HG02970 (cell line): ENCODE data around the gene CFAP20DC.
"Not testable (repeated sequence)": the region's sequence is repeated elsewhere in the genome, so short reads cannot be mapped to it uniquely, and the experiment has no call there.

Experiments used
- ATAC-seq: cut with Tn5 transposase; IDR thresholded peaks from one replicate; pipeline ENCODE4 v1.9.1; 2021; ENCODE audit warnings: mild to moderate bottlenecking, moderate library complexity, moderate number of reproducible peaks; ENCODE audit not compliant: unreplicated experiment, low FRiP score

The CFAP20DC gene

DNA sequence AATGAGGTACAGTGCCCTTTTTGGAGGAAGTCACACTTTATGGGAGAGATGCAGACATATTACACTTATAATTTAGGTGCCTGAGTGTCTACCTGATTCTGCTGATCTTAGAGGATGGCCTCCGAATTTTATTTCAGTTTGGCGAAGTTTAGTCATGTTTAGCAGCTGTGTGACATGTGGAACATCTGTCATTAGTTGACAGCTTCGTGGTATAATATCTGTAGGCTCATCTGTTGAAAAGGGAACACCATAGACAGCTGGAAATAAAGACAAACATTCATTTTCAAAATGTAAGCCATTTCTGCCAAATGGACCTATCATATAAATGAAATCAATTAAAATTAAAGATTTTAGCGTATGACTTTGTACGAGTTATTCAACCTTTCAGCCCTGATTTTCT, 165.4 kb downstream of the CFAP20DC start:
- ATAC-seq, result no peak

DNA sequence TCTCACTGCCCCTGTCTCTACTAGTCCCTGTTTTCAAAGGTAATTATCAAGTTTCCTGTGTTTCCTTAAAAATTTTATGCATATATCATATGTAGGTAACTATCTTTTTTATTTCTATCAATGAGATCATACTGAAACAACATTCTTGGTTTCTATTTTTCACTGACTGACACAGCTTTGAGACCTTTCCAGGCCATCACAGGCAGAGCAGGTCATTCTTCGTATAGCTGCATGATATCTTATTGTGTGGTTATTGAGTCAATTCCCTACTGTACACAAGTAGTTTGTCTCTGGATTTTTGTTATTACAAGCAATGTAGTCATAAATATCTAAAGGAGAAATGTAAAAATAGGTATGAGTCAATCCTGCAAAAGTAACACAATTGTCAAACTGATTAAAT, 169.6 kb downstream of the CFAP20DC start:
- no peak for ATAC-seq

GRCh38 chr3:58874795-58875194, 175.0 kb downstream of the CFAP20DC start:
- ATAC-seq, result peak; percentile 79

GRCh38 chr3:58874248-58874741, 175.5 kb downstream of the CFAP20DC start:
- peak; percentile 48 for ATAC-seq

- ATAC-seq, result no peak
These were observed 181.6 kb downstream of the CFAP20DC start for GRCh38 chr3:58868097-58868779.

GRCh38 chr3:58867621-58868020, 182.2 kb downstream of the CFAP20DC start:
- no peak for ATAC-seq

DNA sequence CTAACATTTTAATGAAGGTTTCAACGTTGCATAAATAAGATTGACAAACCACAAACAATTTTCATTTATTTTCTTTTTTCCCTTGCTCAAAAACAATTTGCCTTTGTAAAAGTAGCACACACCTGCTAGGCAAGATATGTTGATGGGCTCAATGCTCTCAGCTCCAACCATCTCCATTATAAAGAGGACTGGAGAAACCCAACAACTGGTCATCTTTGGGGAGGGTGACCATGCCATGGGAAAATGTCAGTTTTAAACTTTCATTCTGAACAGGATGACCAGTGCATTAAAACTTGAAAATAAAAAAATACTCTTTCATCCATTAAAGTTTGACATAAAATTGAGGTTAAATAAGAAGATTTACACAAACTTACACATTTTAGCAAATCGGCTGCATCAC, 183.7 kb downstream of the CFAP20DC start:
- ATAC-seq, result no peak

DNA sequence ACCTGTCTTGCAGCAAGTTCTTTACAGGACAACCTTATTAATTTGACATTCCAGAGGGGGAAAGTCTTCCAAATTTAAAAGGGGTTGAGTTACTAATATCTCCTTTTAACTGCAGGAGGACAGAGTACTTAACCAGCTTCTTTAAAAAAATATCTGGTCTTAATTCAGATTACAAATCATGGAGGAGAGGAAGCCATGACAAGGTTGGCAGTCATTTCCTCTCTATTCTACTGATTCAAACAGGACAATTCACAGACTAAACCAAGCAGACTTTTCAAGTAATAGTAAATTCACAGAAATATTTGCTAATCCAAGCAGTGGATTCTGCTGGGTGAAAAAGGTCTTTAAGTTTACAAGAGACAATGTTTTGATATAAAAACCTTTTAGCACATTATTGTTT, 185.3 kb downstream of the CFAP20DC start:
- ATAC-seq, result no peak

DNA sequence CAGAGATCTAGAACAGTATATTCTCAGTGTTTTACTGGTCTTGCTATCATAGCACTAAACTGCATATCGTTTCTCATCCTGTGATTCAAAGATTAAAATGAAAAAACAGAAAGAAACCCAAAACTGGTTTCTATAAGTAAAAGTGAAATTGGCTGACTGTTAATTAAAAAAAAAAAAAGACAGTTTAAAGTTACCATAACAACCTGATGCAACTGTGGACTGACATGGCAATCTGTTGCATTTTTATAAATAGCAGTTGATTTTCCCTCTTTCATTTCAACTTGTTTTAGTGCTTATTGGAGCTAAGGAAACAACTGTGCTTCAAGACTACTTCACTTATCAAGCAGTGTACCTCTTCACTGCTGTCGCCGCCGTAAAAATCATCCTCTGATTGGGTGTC, 186.6 kb downstream of the CFAP20DC start:
- no peak for ATAC-seq

DNA sequence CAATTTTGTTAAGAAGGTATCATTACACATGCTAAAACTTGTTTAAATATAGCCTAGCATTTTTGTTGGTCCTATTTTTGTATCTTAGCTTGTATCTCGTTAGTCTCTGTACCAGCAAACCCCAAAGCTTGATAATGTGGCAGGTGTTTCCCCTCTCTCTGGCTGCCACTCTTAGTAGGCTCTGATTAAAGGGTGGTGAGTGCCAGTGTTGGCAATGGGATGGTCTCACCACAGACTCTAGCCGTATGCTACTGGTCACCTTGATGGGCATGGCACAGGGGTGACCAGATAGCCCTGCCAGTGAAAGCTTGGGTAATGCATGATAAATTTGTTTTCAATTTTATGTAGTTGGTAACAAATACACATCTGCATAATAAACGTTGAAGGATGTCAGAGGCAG, 188.3 kb downstream of the CFAP20DC start:
- no peak for ATAC-seq

DNA sequence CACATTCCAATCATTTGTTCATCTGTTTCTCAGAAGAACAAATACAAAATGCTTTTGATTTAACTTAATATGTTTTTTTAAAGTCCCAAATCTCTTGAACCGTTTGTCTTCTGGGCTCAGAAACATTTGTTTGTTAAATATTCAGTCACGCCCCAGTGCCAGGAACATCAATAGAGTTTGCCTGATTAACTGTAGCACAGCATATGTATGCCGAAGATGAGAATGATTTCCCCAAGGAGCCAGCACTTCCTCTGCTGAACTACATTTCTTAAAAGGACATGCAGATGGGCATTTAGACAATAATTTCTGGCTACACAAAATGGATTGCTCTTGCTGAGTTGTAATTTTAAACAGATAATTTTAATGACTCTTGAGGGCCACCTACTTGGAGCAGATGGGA, 191.7 kb downstream of the CFAP20DC start:
- no peak for ATAC-seq

- no peak for ATAC-seq
These were observed 192.4 kb downstream of the CFAP20DC start for GRCh38 chr3:58857402-58857801.

DNA sequence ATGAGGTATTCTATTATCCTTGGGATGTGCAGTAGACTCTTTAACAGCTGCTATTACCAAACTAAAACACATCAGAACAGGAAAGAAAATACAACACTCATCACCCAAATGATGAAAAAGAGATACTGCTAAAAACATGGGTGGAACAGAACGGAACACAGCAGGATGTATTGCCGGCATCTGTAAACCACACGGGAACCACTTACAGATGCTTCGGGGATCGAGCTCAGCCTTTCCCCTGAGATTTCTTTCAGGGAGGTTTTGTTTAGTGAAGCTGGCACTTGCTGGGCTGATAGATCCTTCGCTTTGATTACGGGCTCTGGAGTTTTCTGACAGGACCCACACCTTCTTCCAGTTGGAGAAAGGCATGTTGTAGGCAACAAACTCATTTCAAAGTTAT, 201.0 kb downstream of the CFAP20DC start:
- ATAC-seq, result no peak

DNA sequence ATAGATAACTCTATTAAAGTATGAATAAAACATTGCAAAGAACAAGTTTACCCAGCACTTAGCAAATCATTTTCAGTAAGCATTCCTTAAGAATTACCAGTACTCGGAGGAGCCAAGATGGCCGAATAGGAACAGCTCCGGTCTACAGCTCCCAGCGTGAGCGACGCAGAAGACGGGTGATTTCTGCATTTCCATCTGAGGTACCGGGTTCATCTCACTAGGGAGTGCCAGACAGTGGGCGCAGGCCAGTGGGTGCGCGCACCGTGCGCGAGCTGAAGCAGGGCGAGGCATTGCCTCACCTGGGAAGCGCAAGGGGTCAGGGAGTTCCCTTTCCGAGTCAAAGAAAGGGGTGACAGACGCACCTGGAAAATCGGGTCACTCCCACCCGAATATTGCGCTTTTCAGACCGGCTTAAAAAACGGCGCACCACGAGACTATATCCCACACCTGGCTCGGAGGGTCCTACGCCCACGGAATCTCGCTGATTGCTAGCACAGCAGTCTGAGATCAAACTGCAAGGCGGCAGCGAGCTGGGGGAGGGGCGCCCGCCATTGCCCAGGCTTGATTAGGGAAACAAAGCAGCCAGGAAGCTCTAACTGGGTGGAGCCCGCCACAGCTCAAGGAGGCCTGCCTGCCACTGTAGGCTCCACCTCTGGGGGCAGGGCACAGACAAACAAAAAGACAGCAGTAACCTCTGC, 207.6 kb downstream of the CFAP20DC start:
- ATAC-seq, result not testable (repeated sequence)

DNA sequence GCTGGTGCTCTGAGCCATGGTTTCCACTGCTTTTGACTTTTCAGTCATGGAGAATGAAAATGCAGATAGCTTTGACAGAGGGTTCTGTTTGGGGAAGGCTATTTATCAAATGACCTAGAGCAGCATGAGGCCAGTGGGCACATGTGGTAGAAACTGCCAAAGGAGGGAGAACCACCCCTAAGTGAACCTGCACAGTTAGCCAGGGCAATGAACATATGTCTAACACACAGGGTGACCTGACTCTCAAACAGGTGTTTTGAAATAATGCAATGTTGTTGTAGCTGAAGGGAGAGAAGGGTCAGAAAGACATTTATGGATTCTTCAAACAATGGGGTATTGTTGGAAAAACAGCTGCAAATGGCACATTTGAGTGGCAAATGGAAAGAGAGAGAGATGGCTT, 208.9 kb downstream of the CFAP20DC start:
- no peak for ATAC-seq

DNA sequence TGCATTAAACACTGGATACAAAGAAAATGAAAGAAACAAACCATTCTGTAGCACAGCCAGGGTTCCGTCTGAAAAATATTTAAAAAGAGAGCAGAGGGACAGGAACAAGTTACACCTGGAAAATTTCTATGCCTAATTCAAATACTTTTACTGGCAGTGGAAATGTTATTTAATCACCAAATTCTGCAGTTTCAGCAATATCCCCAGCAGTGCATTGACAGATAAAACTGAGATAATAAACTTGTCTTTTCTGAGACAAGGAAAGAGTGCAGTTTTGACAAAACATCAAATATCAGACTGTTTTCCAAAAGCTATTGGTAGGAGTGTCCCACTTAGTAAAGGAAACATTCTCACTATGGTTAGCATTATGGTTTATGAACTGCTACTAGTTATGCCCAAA, 209.9 kb downstream of the CFAP20DC start:
- no peak for ATAC-seq

GRCh38 chr3:58839187-58839586, 210.6 kb downstream of the CFAP20DC start:
- ATAC-seq, result no peak

GRCh38 chr3:58837856-58838255, 212.0 kb downstream of the CFAP20DC start:
- ATAC-seq, result no peak

- ATAC-seq, result no peak
These were observed 212.5 kb downstream of the CFAP20DC start for GRCh38 chr3:58837141-58837843.

- ATAC-seq, result no peak
These were observed 214.7 kb downstream of the CFAP20DC start for GRCh38 chr3:58835086-58835485.

DNA sequence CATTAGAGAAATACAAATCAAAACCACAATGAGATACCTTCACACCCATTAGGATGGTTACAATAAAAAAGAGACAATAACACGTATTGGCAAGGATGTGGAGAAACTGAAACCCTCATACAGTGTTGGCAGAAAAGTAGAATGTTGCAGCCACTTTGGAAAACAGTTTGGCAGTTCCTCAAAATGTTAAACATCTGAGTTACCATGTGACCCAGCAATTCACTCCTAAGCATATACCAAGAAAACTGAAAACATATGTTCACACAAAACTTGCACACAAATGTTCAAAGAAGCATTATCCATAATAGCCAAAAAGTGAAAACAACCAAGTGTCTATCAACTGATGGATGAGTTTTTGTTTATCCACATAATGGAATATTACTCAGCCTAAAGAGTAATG, 216.3 kb downstream of the CFAP20DC start:
- ATAC-seq, result no peak
